K562 (cell line): ENCODE measurements around the gene RDH11. TPM values are rescaled to one million over a fixed set of nuclear protein-coding genes. Genes with fewer than 3 reads are reported as not detected.

Experiments used
- ATAC-seq: fragments of 200-7000 bp; cut with Tn5 transposase; 3 replicates; pipeline ENCODE4 v1.9.1; 2020; ENCODE audit warnings: moderate library complexity
- BruUV-seq: library from RNA; stranded (reverse); fragments of 400-500 nt; replicated peaks from 2 replicates; lab custom pipeline; 2021; lab: Mats Ljungman, UMichigan
- CTCF ChIA-PET: fragments of 300-600 bp; formaldehyde crosslinking; extraction: SDS; loops from one replicate; lab custom pipeline; 2021; ENCODE audit warnings: low intra/inter-chr PET ratio; lab: Yijun Ruan, JAX
- POLR2A ChIA-PET: fragments of 300-600, 350-650 bp; sonication (Branson Sonifier 250); formaldehyde crosslinking; extraction: SDS; loops from one replicate; lab custom pipeline; 2021; ENCODE audit warnings: antibody characterized with exemption, inconsistent platforms; lab: Yijun Ruan, JAX
- DNase-seq, 4 experiments: peaks; one replicate each; pipeline versions ENCODE4 v3.0.0 to v3.0.0-alpha.2; 2011 to 2018; ENCODE audit warnings: low spot score in 3 of 4, mixed read lengths in 3 of 4; ENCODE audit errors: extremely low read depth in 1 of 4
- FAIRE-seq: peaks from 2 replicates; lab custom pipeline; 2011; peaks lifted over from hg19 to GRCh38; lab: Jason Lieb, UNC
- H2AFZ ChIP-seq: 2 replicates; pipeline ENCODE4 v1.6.0; 2011; ENCODE audit warnings: low read depth, low read length, control low read depth, inconsistent platforms
- H3K27ac ChIP-seq: fragments of 200-600 bp; 3 replicates; pipeline ENCODE4 v1.8.0; 2011; ENCODE audit warnings: low read depth, mild to moderate bottlenecking, control low read depth, inconsistent platforms, low read length, moderate library complexity, mixed read lengths; ENCODE audit errors: extremely low read depth
- H3K27me3 ChIP-seq, 2 experiments: fragments of 300-600 bp in 1 of 2; 2 replicates in 1 of 2; 3 replicates in 1 of 2; pipeline versions ENCODE4 v1.6.0 to v1.8.0; 2011; ENCODE audit warnings: inconsistent platforms in 2 of 2, low read length in 2 of 2, mild to moderate bottlenecking in 1 of 2, mixed read lengths in 1 of 2, moderate library complexity in 1 of 2; ENCODE audit not compliant: control insufficient read depth in 2 of 2, insufficient read depth in 2 of 2
- H3K36me3 ChIP-seq: fragments of 300-600 bp; 3 replicates; pipeline ENCODE4 v1.8.0; 2011; ENCODE audit warnings: mild to moderate bottlenecking, low read length, inconsistent platforms; ENCODE audit not compliant: control insufficient read depth, insufficient read depth
- H3K4me1 ChIP-seq, 2 experiments: fragments of 200-600 bp in 1 of 2; replicated peaks in 1 of 2; 2 replicates in 1 of 2; 3 replicates in 1 of 2; pipeline versions ENCODE4 v1.5.1 to v1.8.0; 2011; ENCODE audit warnings: inconsistent platforms in 2 of 2, low read length in 2 of 2, mild to moderate bottlenecking in 1 of 2, mixed read lengths in 1 of 2, moderate library complexity in 1 of 2; ENCODE audit not compliant: control insufficient read depth in 2 of 2, insufficient read depth in 2 of 2
- H3K4me2 ChIP-seq: 2 replicates; pipeline ENCODE4 v1.6.1; 2011; ENCODE audit warnings: low read length, control low read depth, inconsistent platforms, mixed read lengths; ENCODE audit not compliant: insufficient read depth
- H3K4me3 ChIP-seq: fragments of 200-600 bp; sonication (generic), shearing (Covaris generic); 2 replicates; pipeline ENCODE4 v1.5.1; 2016; ENCODE audit warnings: control low read depth, inconsistent platforms
- H3K79me2 ChIP-seq: fragments of 200-600 bp; 3 replicates; pipeline ENCODE4 v1.8.0; 2011; ENCODE audit warnings: low read length, inconsistent platforms; ENCODE audit not compliant: control insufficient read depth, insufficient read depth
- H3K9ac ChIP-seq, 2 experiments: 2 replicates each; pipeline versions ENCODE4 v1.6.0 to v1.6.1; 2011; ENCODE audit warnings: low read depth in 2 of 2, low read length in 2 of 2, control low read depth in 1 of 2, inconsistent platforms in 1 of 2, mild to moderate bottlenecking in 1 of 2, mixed read lengths in 1 of 2; ENCODE audit not compliant: insufficient read depth in 1 of 2
- H3K9me1 ChIP-seq: one replicate; pipeline ENCODE4 v1.6.0; 2011; ENCODE audit warnings: inconsistent platforms, mild to moderate bottlenecking, low read length, moderate library complexity; ENCODE audit not compliant: control insufficient read depth, insufficient read depth
- H3K9me3 ChIP-seq: replicated peaks from 2 replicates; pipeline ENCODE4 v1.5.1; 2011; ENCODE audit warnings: low read depth, low read length, inconsistent platforms; ENCODE audit not compliant: control insufficient read depth, insufficient read depth
- H4K20me1 ChIP-seq: replicated peaks from 2 replicates; pipeline ENCODE4 v1.6.1; 2011; ENCODE audit warnings: low read length, inconsistent platforms, mixed read lengths; ENCODE audit not compliant: control insufficient read depth, insufficient read depth
- ADNP ChIP-seq: fragments of 200-800 bp; sonication (Bioruptor generic); IDR thresholded peaks from 2 replicates; pipeline ENCODE4 v1.6.1; 2016; ENCODE audit warnings: missing genetic modification characterization, missing compliant biosample characterization
- CHD1 ChIP-seq: fragments of 200-600 bp; sonication (generic); IDR thresholded peaks from one replicate; pipeline ENCODE4 v1.6.1; 2012; ENCODE audit warnings: mild to moderate bottlenecking, moderate library complexity, low read length, inconsistent platforms
- DDX20 ChIP-seq: fragments of 450-650 bp; IDR thresholded peaks from 2 replicates; pipeline ENCODE4 v1.6.1; 2016; ENCODE audit warnings: missing genetic modification characterization, low read depth, mild to moderate bottlenecking, missing compliant biosample characterization, moderate library complexity
- HMGN3 ChIP-seq: IDR thresholded peaks from 2 replicates; pipeline ENCODE4 v1.6.1; 2011; ENCODE audit warnings: borderline replicate concordance, low read depth, mild to moderate bottlenecking, mixed read lengths, low read length; ENCODE audit not compliant: insufficient read length; ENCODE audit errors: extremely low read depth
- RBM25 ChIP-seq: fragments of 200-400 bp; formaldehyde crosslinking; IDR thresholded peaks from 2 replicates; pipeline ENCODE4 v1.6.1; 2018; ENCODE audit warnings: low read length, low read depth, moderate library complexity; ENCODE audit not compliant: severe bottlenecking
- TAF9B ChIP-seq: fragments of 450-650 bp; IDR thresholded peaks from 2 replicates; pipeline ENCODE4 v1.6.1; 2018; ENCODE audit warnings: mild to moderate bottlenecking; ENCODE audit not compliant: partially characterized antibody
- ZNF165 ChIP-seq: fragments of 250-450 bp; sonication (Bioruptor Pico); IDR thresholded peaks from 2 replicates; pipeline ENCODE4 v1.4.0; 2020; ENCODE audit warnings: borderline replicate concordance
- ZNF444 ChIP-seq: fragments of 250-450 bp; sonication (Bioruptor Pico); IDR thresholded peaks from 2 replicates; pipeline ENCODE4 v1.4.0; 2020; ENCODE audit warnings: mild to moderate bottlenecking, moderate library complexity
- WGBS: fragments of 100-300 bp; shearing (Covaris generic); methylation state at CpG from one replicate; pipeline ENCODE4 v1.1.6; 2016; ENCODE audit warnings: low coverage, mixed read lengths; ENCODE audit not compliant: insufficient coverage; ENCODE audit errors: missing lambda C conversion rate; 5-methylcytosine and 5-hydroxymethylcytosine counted together
- in situ Hi-C: fragments of 300-500 bp; cut with MboI; formaldehyde crosslinking; loops from 4 replicates; pipeline ENCODE4 v1.15.0; 2018; ENCODE audit warnings: inconsistent platforms, mixed read lengths
- intact Hi-C: fragments of 100-400 bp; cut with micrococcal nuclease; formaldehyde crosslinking; loops from 2 replicates; pipeline ENCODE4 v1.14.2; 2022
- polyA plus RNA-seq, 8 experiments: library from polyadenylated mRNA; depleted of rRNA in 4 of 8; stranded (reverse) in 5 of 8; unstranded in 3 of 8; fragments of >200 nt; fragmentation: Nextera tagmentation in 2 of 8; fragmentation: Illumina TruSeq in 1 of 8; extraction: Ambion mirVana in 2 of 8; extraction: Trizol in 1 of 8; gene quantifications; 2 replicates each; pipeline versions ENCODE4 v1.2.1 to v1.2.3, GENCODE V29; 2011 to 2014; ENCODE audit warnings: inconsistent platforms in 1 of 8, missing spikeins in 1 of 8
- total RNA-seq, 7 experiments: library from RNA; depleted of rRNA in 6 of 7; stranded (reverse); fragments of >200 nt in 6 of 7; fragmentation: Illumina TruSeq in 2 of 7; extraction: Trizol in 2 of 7; gene quantifications; 2 replicates each; pipeline versions ENCODE4 v1.2.1 to v1.2.3, GENCODE V29; 2011 to 2021; ENCODE audit warnings: low replicate concordance in 1 of 7
- TF ChIP-seq, protein P1 (sequence below), 3 experiments: IDR thresholded peaks in 2 of 3; conservative IDR thresholded peaks in 1 of 3; 2 replicates each; pipeline ENCODE4 v1.5.1; 2011 to 2012; ENCODE audit warnings: low read length in 3 of 3, mild to moderate bottlenecking in 3 of 3, control low read depth in 2 of 3, improper control_type of control experiment in 1 of 3, inconsistent platforms in 1 of 3, low read depth in 1 of 3, mixed read lengths in 1 of 3, moderate library complexity in 1 of 3; ENCODE audit not compliant: insufficient read depth in 2 of 3
- TF ChIP-seq, protein P2 (sequence below): sonication (generic); formaldehyde crosslinking; IDR thresholded peaks from 2 replicates; pipeline ENCODE4 v1.8.0; 2022; ENCODE audit warnings: mild to moderate bottlenecking, missing genetic modification reagents

RDH11 gene
- total and polyA plus RNA-seq, 9 of the 15 experiments (the other 6 are each of a cell fraction or from before 2014, with no cell fraction given), result 50.6 to 172 (median 70.5) TPM

DNA sequence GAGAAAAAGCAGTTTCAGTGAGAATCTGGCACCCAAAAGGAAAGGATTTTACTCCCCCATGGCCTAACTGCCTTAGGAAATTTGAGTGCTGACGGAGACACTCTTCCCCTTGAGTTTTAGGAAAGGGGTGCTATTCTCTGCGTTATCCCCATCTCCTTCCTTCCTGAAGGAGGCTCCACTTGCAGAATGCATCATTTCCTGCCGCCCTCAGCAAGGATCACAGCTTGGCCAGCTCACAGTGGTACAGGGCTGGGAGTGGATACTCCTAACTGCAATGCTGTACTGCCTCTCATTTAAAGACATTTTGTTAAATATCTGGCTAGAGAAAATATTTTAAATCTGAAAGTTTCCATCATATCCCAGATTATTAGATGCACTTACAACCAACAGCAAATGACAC is 39.1 kb upstream of the RDH11 start:
- no peak overlapping the region for H3K4me3 ChIP-seq
- CTCF ChIA-PET, result interaction anchor here (0.6 kb wide), 1 partner anchor 10 kb away, joined by 3 read pairs; no protein-coding TSS in a partner anchor
- no peaks in the 10 kb centered on the region for H3K9me3 ChIP-seq
- H3K79me2 ChIP-seq, result no peaks in the 10 kb centered on the region
- in situ Hi-C loops, result no loop called here
- ATAC-seq (peak; percentile 50), FAIRE-seq (no peak), DNase-seq (no peak)
- H3K9me1 ChIP-seq, result no peaks in the 10 kb centered on the region
- H3K36me3 ChIP-seq, result no peaks in the 10 kb centered on the region
- WGBS, result 49% methylated on average over 3 of the region's 3 CpGs
- no peak overlapping the region for H3K4me2 ChIP-seq
- H3K4me1 ChIP-seq, result no peaks in the 10 kb centered on the region; a peak in 1 of 5 replicates
- POLR2A ChIA-PET, result interaction anchor here (0.6 kb wide), 1 partner anchor 267 kb away, joined by 3 read pairs; no protein-coding TSS in a partner anchor
- TF ChIP-seq, protein P1, sequence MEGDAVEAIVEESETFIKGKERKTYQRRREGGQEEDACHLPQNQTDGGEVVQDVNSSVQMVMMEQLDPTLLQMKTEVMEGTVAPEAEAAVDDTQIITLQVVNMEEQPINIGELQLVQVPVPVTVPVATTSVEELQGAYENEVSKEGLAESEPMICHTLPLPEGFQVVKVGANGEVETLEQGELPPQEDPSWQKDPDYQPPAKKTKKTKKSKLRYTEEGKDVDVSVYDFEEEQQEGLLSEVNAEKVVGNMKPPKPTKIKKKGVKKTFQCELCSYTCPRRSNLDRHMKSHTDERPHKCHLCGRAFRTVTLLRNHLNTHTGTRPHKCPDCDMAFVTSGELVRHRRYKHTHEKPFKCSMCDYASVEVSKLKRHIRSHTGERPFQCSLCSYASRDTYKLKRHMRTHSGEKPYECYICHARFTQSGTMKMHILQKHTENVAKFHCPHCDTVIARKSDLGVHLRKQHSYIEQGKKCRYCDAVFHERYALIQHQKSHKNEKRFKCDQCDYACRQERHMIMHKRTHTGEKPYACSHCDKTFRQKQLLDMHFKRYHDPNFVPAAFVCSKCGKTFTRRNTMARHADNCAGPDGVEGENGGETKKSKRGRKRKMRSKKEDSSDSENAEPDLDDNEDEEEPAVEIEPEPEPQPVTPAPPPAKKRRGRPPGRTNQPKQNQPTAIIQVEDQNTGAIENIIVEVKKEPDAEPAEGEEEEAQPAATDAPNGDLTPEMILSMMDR (IDR thresholded peaks at IDR 0.05 in 2 of 3, conservative IDR thresholded peaks at IDR 0.05 in 1 of 3; ENCODE audit: insufficient read depth in 2 of 3, low read depth in 1 of 3, low read length in 3 of 3), result 0 out of 6 replicates have a peak, but pooled peaks of 1 of the 3 experiments have one; percentile 3
- TF ChIP-seq ZNF165 (CRISPR knock-in tag), result no peak
- no peak overlapping the region for H3K9ac ChIP-seq
- no peaks in the 10 kb centered on the region for H3K27me3 ChIP-seq
- H2AFZ ChIP-seq, result peak overlapping the region; percentile 63; the same call in 1 of the 2 replicates
- BruUV-seq, result no TSS peak
- no peaks in the 10 kb centered on the region for H4K20me1 ChIP-seq
- no peak overlapping the region for H3K27ac ChIP-seq
- intact Hi-C loops, result no loop called here

DNA sequence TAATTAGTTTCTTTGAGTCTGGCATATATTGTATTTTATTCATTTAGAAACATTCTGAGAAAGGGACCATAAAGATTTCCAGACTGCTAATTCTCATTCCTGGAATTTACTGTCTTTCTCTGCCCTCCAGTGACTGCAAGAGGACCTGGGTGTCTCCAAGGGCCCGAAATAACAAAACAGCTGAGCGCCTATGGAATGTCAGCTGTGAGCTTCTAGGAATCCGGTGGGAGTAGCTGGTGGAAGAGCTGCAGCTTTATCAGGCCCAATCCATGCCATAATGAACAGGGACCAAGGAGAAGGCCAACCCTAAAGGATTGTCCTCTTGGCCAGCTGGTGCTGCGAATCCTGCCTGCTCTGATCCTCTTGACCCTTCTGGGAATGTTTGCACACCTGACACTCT is 38.1 kb upstream of the RDH11 start:
- ATAC-seq, result no peak
- Histone ChIP-seq H3K27me3 (no peaks in the 10 kb centered on the region), H3K9me1 (no peaks in the 10 kb centered on the region), H3K9me3 (no peaks in the 10 kb centered on the region), H3K79me2 (no peaks in the 10 kb centered on the region), H3K36me3 (no peaks in the 10 kb centered on the region), H3K27ac (no peak overlapping the region), H3K4me1 (peaks cover 0 to 5% of the 10 kb centered on the region in 2 experiments; a peak in 3 of 5 replicates), H4K20me1 (no peaks in the 10 kb centered on the region), H2AFZ (no peak overlapping the region), H3K4me3 (no peak overlapping the region), H3K4me2 (no peak overlapping the region), H3K9ac (peak overlapping the region in 1 of 2 experiments; percentile 17; a peak in 1 of 4 replicates)
- FAIRE-seq, result no peak
- ChIA-PET CTCF (no interaction called here), POLR2A (no interaction called here)
- intact Hi-C loops, result no loop called here
- DNase-seq, result no peak
- BruUV-seq, result no TSS peak
- in situ Hi-C loops, result no loop called here
- WGBS, result 20% methylated on average over 4 of the region's 4 CpGs
- TF ChIP-seq CHD1 (no peak), TAF9B (no peak), ZNF444 (CRISPR knock-in tag) (no peak), DDX20 (tag) (no peak), HMGN3 (no peak), ADNP (tag) (no peak), RBM25 (no peak)
- TF ChIP-seq, protein P2, sequence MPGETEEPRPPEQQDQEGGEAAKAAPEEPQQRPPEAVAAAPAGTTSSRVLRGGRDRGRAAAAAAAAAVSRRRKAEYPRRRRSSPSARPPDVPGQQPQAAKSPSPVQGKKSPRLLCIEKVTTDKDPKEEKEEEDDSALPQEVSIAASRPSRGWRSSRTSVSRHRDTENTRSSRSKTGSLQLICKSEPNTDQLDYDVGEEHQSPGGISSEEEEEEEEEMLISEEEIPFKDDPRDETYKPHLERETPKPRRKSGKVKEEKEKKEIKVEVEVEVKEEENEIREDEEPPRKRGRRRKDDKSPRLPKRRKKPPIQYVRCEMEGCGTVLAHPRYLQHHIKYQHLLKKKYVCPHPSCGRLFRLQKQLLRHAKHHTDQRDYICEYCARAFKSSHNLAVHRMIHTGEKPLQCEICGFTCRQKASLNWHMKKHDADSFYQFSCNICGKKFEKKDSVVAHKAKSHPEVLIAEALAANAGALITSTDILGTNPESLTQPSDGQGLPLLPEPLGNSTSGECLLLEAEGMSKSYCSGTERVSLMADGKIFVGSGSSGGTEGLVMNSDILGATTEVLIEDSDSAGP (CRISPR knock-in tag), result no peak
